ENCODE measurements around the gene SLC17A3. TPM values are rescaled to one million over a fixed set of nuclear protein-coding genes. Genes with fewer than 3 reads are reported as not detected.

SLC17A3 gene
- total and polyA plus RNA-seq, 2 donors (not counting 1 experiment from before 2014, with no cell fraction given): not detected

DNA sequence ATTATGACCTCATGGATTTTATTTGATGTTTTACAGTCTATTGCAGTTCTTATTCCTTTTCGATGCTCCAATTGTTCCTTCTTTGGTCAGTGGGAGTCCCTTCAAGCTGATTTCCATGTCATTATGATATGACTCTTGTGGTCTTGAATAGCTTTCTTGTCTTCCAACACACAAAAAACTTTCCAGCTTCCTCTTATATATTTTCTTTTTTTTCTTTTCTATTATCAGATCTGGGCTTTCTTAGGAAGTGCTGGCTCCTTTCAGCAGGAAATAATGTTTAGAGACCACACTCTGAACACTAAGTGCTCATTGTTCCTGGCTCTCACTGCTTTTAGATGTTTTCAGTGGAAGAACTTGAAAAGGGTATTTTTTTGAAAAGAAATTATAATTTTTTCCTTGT, 39.1 kb downstream of the SLC17A3 start:
- intact Hi-C loops (cut with micrococcal nuclease): no loop called here
- no peaks in the 10 kb centered on the region for H3K4me1 ChIP-seq (ENCODE audit: control insufficient read depth in 2 of 2, insufficient read depth in 2 of 2, low read length in 2 of 2)
- no peaks in the 10 kb centered on the region for H4K20me1 ChIP-seq (ENCODE audit: control insufficient read depth, insufficient read depth, low read length, poor library complexity, severe bottlenecking)
- Mint-ChIP-seq H3K9me3 (ENCODE audit: insufficient read depth) (no peaks in the 10 kb centered on the region), H3K27ac (no peak overlapping the region), H3K27me3 (peaks cover 22% of the 10 kb centered on the region), H3K4me1 (no peaks in the 10 kb centered on the region), H3K4me3 (no peak overlapping the region)
- ChIA-PET POLR2A (no interaction called here), CTCF (interaction anchor here (0.6 kb wide), 1 partner anchor 91 kb away, joined by 4 read pairs; no protein-coding TSS in a partner anchor)
- H3K9me3 ChIP-seq (ENCODE audit: control extremely low read depth in 1 of 3, control insufficient read depth in 2 of 3, insufficient read depth in 1 of 3, low read length in 2 of 3): no peaks in the 10 kb centered on the region
- no peak for TF ChIP-seq EZH2 (IDR thresholded peaks at IDR 0.05; ENCODE audit: borderline replicate concordance, insufficient read depth, low read depth, low read length, poor library complexity, severe bottlenecking)
- TF ChIP-seq, protein P1, sequence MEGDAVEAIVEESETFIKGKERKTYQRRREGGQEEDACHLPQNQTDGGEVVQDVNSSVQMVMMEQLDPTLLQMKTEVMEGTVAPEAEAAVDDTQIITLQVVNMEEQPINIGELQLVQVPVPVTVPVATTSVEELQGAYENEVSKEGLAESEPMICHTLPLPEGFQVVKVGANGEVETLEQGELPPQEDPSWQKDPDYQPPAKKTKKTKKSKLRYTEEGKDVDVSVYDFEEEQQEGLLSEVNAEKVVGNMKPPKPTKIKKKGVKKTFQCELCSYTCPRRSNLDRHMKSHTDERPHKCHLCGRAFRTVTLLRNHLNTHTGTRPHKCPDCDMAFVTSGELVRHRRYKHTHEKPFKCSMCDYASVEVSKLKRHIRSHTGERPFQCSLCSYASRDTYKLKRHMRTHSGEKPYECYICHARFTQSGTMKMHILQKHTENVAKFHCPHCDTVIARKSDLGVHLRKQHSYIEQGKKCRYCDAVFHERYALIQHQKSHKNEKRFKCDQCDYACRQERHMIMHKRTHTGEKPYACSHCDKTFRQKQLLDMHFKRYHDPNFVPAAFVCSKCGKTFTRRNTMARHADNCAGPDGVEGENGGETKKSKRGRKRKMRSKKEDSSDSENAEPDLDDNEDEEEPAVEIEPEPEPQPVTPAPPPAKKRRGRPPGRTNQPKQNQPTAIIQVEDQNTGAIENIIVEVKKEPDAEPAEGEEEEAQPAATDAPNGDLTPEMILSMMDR (IDR thresholded peaks at IDR 0.05): no peak
- H2AFZ ChIP-seq (ENCODE audit: insufficient read depth, low read depth, low read length, poor library complexity, severe bottlenecking): no peak overlapping the region
- WGBS (ENCODE audit: insufficient coverage): no CpG with 5 or more reads among the region's 1 CpG
- H3K27ac ChIP-seq (ENCODE audit: low read length in 2 of 2): no peak overlapping the region
- no peak overlapping the region for H3K4me3 ChIP-seq (ENCODE audit: control extremely low read depth in 1 of 5, extremely low read depth in 1 of 5, insufficient read depth in 1 of 5, low read depth in 2 of 5, low read length in 4 of 5)
- H3K79me2 ChIP-seq (ENCODE audit: control insufficient read depth, insufficient read depth, low read length): no peaks in the 10 kb centered on the region
- DNase-seq: no peak
- peaks cover 0 to 8% (median 4%) of the 10 kb centered on the region in 4 experiments for H3K27me3 ChIP-seq (replicated peaks in 1 of 4; ENCODE audit: control extremely low read depth in 1 of 4, control insufficient read depth in 3 of 4, insufficient read depth in 4 of 4, low read length in 3 of 4)
- no peak for ATAC-seq (ENCODE audit: low read depth)
- no peak overlapping the region for H3K4me2 ChIP-seq (replicated peaks; ENCODE audit: low read depth, low read length, poor library complexity, severe bottlenecking)
- no peak overlapping the region for H3K9ac ChIP-seq (ENCODE audit: low read length)
- H3K36me3 ChIP-seq (replicated peaks in 1 of 2; ENCODE audit: control extremely low read depth in 1 of 2, control insufficient read depth in 1 of 2, extremely low read depth in 1 of 2, insufficient read depth in 2 of 2, low read length in 1 of 2): no peaks in the 10 kb centered on the region

DNA sequence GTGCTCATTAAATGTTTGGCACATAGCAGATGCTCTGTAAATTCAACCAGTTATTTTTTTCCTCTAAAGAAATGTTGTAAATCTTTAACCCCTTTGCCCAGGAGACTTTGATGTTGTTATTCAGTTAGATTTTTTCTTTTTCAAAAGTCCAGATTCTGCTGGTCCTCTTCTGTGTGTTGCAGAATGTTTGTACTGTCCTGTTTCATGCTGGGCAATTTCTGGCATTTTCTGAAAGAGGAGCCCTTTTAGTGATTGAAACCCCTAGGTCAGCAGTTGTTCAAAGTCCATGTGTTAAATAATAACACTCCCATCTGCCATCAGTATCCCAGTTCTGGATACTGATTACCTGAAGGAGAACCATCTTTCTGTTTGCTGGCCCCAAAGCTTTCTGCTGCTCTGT, 40.9 kb downstream of the SLC17A3 start:
- Histone ChIP-seq H3K9me3 (ENCODE audit: control extremely low read depth in 1 of 3, control insufficient read depth in 2 of 3, insufficient read depth in 1 of 3, low read length in 2 of 3) (no peaks in the 10 kb centered on the region), H4K20me1 (ENCODE audit: control insufficient read depth, insufficient read depth, low read length, poor library complexity, severe bottlenecking) (no peaks in the 10 kb centered on the region), H3K27me3 (replicated peaks in 1 of 4; ENCODE audit: control extremely low read depth in 1 of 4, control insufficient read depth in 3 of 4, insufficient read depth in 4 of 4, low read length in 3 of 4) (peaks cover 0 to 5% (median 2%) of the 10 kb centered on the region in 4 experiments), H3K4me3 (ENCODE audit: control extremely low read depth in 1 of 5, extremely low read depth in 1 of 5, insufficient read depth in 1 of 5, low read depth in 2 of 5, low read length in 4 of 5) (no peak overlapping the region), H3K36me3 (replicated peaks in 1 of 2; ENCODE audit: control extremely low read depth in 1 of 2, control insufficient read depth in 1 of 2, extremely low read depth in 1 of 2, insufficient read depth in 2 of 2, low read length in 1 of 2) (no peaks in the 10 kb centered on the region), H3K79me2 (ENCODE audit: control insufficient read depth, insufficient read depth, low read length) (no peaks in the 10 kb centered on the region), H2AFZ (ENCODE audit: insufficient read depth, low read depth, low read length, poor library complexity, severe bottlenecking) (no peak overlapping the region), H3K27ac (ENCODE audit: low read length in 2 of 2) (no peak overlapping the region), H3K9ac (ENCODE audit: low read length) (no peak overlapping the region), H3K4me1 (ENCODE audit: control insufficient read depth in 2 of 2, insufficient read depth in 2 of 2, low read length in 2 of 2) (no peaks in the 10 kb centered on the region), H3K4me2 (replicated peaks; ENCODE audit: low read depth, low read length, poor library complexity, severe bottlenecking) (no peak overlapping the region)
- Mint-ChIP-seq H3K27me3 (peaks cover 19% of the 10 kb centered on the region), H3K27ac (no peak overlapping the region), H3K4me1 (no peaks in the 10 kb centered on the region), H3K4me3 (no peak overlapping the region), H3K9me3 (ENCODE audit: insufficient read depth) (no peaks in the 10 kb centered on the region)
- no peak for DNase-seq
- CTCF ChIA-PET: interaction anchor here (1.0 kb wide), 1 partner anchor 115 kb away, joined by 3 read pairs; no protein-coding TSS in a partner anchor
- POLR2A ChIA-PET: no interaction called here
- no peak for ATAC-seq (ENCODE audit: low read depth)
- TF ChIP-seq, protein P1 (IDR thresholded peaks at IDR 0.05): no peak
- TF ChIP-seq EZH2 (IDR thresholded peaks at IDR 0.05; ENCODE audit: borderline replicate concordance, insufficient read depth, low read depth, low read length, poor library complexity, severe bottlenecking): no peak
- intact Hi-C loops (cut with micrococcal nuclease): no loop called here
